IMR-90 (cell line): Measurements from ENCODE around the gene MFSD2A.

ENCODE experiments used
- BHLHE40 ChIP-seq: fragments of 150-350 bp; IDR thresholded peaks from 2 replicates; pipeline ENCODE4 v1.6.1; 2016; ENCODE audit warnings: mild to moderate bottlenecking, low read depth, low read length
- CEBPB ChIP-seq: IDR thresholded peaks from 2 replicates; pipeline ENCODE4 v1.6.1; 2012; ENCODE audit warnings: low read depth, low read length, improper control_type of control experiment
- CTCF ChIP-seq: conservative IDR thresholded peaks from 2 replicates; pipeline ENCODE4 v1.5.1; 2012; ENCODE audit warnings: mild to moderate bottlenecking, low read depth, low read length, improper control_type of control experiment
- NFE2L2 ChIP-seq: fragments of 150-350 bp; IDR thresholded peaks from 2 replicates; pipeline ENCODE4 v1.6.1; 2016; ENCODE audit warnings: low read depth, mild to moderate bottlenecking, low read length
- POLR2A ChIP-seq: IDR thresholded peaks from 2 replicates; pipeline ENCODE4 v1.6.1; 2012; ENCODE audit warnings: mild to moderate bottlenecking, low read depth, low read length
- RAD21 ChIP-seq: IDR thresholded peaks from 2 replicates; pipeline ENCODE4 v1.6.1; 2012; ENCODE audit warnings: low read length, improper control_type of control experiment
- RCOR1 ChIP-seq: IDR thresholded peaks from 2 replicates; pipeline ENCODE4 v1.6.1; 2012; ENCODE audit warnings: mild to moderate bottlenecking, low read length, improper control_type of control experiment; ENCODE audit not compliant: insufficient replicate concordance
- RFX5 ChIP-seq: IDR thresholded peaks from 2 replicates; pipeline ENCODE4 v1.8.0; 2012; ENCODE audit warnings: low read depth, mild to moderate bottlenecking, low read length, moderate library complexity

GRCh38 chr1:39949891-39950290 lies 5.1 kb upstream of the MFSD2A start:
- TF ChIP-seq RCOR1 (no peak), CTCF (no peak), BHLHE40 (no peak), POLR2A (no peak), RFX5 (no peak), NFE2L2 (no peak), RAD21 (no peak), CEBPB (no peak)
